ENCODE measurements around the gene AUH. TPM values are rescaled to one million over a fixed set of nuclear protein-coding genes. Genes with fewer than 3 reads are reported as not detected.
A peak's percentile ranks its signal among the peaks of the same experiment; 100 is the strongest.

The AUH gene
- total and polyA plus RNA-seq, 2 experiments from 2014 or later, result 9.9 to 18.3 TPM

- Histone ChIP-seq H3K4me1 (ENCODE audit: insufficient read depth) (peaks cover 26% of the 10 kb centered on the region), H3K27ac (peak overlapping the region; percentile 6; the same call in 1 of the 2 replicates), H3K36me3 (ENCODE audit: low read depth) (peaks cover 23% of the 10 kb centered on the region), H4K20me1 (ENCODE audit: insufficient read depth) (no peaks in the 10 kb centered on the region; the same call in 1 of the 2 replicates), H3K9me2 (ENCODE audit: insufficient read depth) (no peaks in the 10 kb centered on the region), H3K9ac (no peak overlapping the region), H3K79me2 (ENCODE audit: insufficient read depth) (peaks cover 67% of the 10 kb centered on the region), H2AFZ (no peak overlapping the region), H3F3A (ENCODE audit: insufficient read depth) (peaks cover 33% of the 10 kb centered on the region), H3K4me3 (no peak overlapping the region), H3K27me3 (replicated peaks; ENCODE audit: insufficient read depth) (no peaks in the 10 kb centered on the region), H3K9me3 (ENCODE audit: low read depth) (no peaks in the 10 kb centered on the region), H3K4me2 (ENCODE audit: unreplicated experiment) (peak overlapping the region; percentile 25)
- WGBS, 2 experiments (ENCODE audit: low coverage in 1 of 2, low lambda C conversion rate in 2 of 2, missing lambda C conversion rate in 2 of 2), result 86% methylated on average over 11 to 12 of the region's 12 CpGs
- DNase-seq, result peak; percentile 29
- no peak for TF ChIP-seq EZH2 (IDR thresholded peaks at IDR 0.05; ENCODE audit: insufficient read depth, poor library complexity, severe bottlenecking)
- no peak for TF ChIP-seq EZH2phosphoT487 (IDR thresholded peaks at IDR 0.05; ENCODE audit: insufficient read depth, low read depth)
- in situ Hi-C loops (cut with MboI), result no loop called here
Observed at GRCh38 chr9:91407580-91408318, 46.0 kb upstream of the AUH start.

DNA sequence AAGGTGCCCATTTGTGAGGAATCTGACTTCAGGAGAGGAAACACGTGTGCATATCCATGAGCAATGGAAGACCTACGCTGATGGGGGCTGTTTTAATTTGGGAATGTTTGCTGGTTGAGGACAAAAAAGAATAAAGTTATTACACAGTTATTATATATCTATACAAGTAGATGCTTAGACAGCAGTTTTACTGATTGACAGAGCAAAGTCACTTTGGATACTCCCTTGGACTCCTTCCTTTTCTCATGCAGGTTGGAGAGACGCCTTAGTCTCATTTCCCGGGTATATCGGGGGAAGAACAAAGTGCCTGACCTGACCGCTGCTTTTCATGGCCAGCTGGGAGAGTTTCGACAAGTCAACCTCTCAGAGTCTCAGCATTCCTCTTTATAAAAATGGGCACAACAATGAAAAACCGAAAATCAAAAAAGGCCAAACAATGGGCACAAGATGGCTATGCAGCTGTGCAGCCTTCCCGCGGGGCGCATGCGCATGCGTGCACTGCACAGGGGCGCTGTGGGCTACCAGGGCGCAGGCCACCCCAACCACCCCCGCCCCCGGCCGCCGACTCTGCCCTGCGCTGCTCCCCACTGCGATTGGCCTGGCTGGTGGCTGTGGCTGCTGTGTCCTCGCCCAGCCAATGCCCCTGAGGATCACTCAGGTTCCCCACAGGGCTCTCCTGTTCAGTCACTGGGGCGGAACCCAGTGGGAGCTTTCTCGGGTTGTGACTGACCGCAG is 43.8 kb upstream of the AUH start:
- H3K4me1 ChIP-seq (ENCODE audit: insufficient read depth), result peaks cover 13% of the 10 kb centered on the region
- H3K4me2 ChIP-seq (ENCODE audit: unreplicated experiment), result no peak overlapping the region
- no peaks in the 10 kb centered on the region; the same call in 1 of the 2 replicates for H4K20me1 ChIP-seq (ENCODE audit: insufficient read depth)
- H3K9me2 ChIP-seq (ENCODE audit: insufficient read depth), result no peaks in the 10 kb centered on the region
- H3K4me3 ChIP-seq, result no peak overlapping the region
- peaks cover 26% of the 10 kb centered on the region for H3F3A ChIP-seq (ENCODE audit: insufficient read depth)
- no peak for TF ChIP-seq EZH2phosphoT487 (IDR thresholded peaks at IDR 0.05; ENCODE audit: insufficient read depth, low read depth)
- in situ Hi-C loops (cut with MboI), result no loop called here
- no peak for DNase-seq
- H3K36me3 ChIP-seq (ENCODE audit: low read depth), result peaks cover 19% of the 10 kb centered on the region
- H3K9ac ChIP-seq, result no peak overlapping the region
- peaks cover 45% of the 10 kb centered on the region for H3K79me2 ChIP-seq (ENCODE audit: insufficient read depth)
- H2AFZ ChIP-seq, result no peak overlapping the region
- no peak overlapping the region for H3K27ac ChIP-seq
- H3K27me3 ChIP-seq (replicated peaks; ENCODE audit: insufficient read depth), result no peaks in the 10 kb centered on the region
- no peaks in the 10 kb centered on the region for H3K9me3 ChIP-seq (ENCODE audit: low read depth)
- WGBS, 2 experiments (ENCODE audit: low coverage in 1 of 2, low lambda C conversion rate in 2 of 2, missing lambda C conversion rate in 2 of 2), result 95 to 97% methylated on average over 15 to 25 of the region's 25 CpGs

DNA sequence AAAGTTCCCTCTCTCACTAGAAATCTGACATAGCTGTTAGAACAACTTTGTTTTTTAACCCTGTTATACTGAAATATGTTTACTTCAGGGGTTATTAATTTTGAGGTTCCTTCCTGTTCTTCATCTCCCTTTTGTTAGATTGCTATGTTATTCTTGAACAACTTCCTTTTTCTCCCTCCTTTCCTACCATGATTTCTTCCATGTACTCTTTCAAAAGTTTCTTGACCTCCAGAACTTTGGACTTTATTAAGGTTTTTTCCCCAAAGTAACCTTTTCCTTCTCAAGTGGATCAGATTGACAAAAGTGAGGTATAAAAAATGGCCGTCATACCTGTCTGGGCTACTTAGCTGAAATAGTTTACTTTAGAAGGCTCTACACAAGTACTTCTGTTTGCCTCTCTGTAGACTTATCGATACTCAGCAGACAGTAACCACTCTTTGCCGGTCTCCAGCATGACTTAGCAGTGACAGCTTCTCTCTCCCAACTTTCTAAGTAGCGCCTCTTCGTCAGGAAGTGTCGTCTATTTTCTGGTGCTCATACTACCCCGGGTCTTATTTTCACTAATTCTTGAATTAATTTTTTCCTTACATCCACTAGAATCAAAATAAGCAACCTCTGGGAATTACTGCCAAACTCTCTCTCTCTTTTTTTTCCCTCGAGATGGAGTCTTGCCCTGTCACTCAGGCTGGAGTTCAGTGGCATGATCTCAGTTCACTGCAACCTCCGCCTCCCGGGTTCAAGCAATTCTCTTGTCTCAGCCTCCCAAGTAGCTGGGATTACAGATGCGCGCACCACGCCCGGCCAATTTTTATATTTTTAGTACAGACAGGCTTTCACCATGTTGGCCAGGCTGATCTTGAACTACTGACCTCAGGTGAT is 42.2 kb upstream of the AUH start:
- in situ Hi-C loops (cut with MboI), result no loop called here
- H3K9me2 ChIP-seq (ENCODE audit: insufficient read depth), result no peaks in the 10 kb centered on the region
- 94% methylated on average over 14 of the region's 14 CpGs for WGBS, 2 experiments (ENCODE audit: low coverage in 1 of 2, low lambda C conversion rate in 2 of 2, missing lambda C conversion rate in 2 of 2)

DNA sequence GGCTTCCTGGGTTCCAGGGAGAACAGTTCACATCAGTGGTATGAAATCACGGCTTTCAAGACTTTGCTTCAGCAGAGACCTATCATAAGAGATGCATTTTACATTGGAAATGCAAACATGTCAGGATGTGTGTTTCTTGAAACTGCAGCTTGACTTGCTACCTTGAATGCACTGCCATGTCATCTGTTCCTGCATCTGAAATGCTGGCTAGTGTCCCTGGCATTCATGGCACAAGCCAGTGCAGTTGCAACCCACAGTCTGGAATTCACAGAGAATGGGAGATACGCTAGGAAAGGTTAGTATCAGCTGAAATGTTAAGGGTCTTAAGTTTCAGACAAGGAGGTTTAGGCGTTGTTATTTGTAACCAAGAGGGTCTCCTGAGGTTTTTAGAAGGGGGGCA is 37.2 kb upstream of the AUH start:
- Histone ChIP-seq H3K27me3 (replicated peaks; ENCODE audit: insufficient read depth) (no peaks in the 10 kb centered on the region), H3K4me2 (ENCODE audit: unreplicated experiment) (no peak overlapping the region), H3K9me2 (ENCODE audit: insufficient read depth) (no peaks in the 10 kb centered on the region), H3K9me3 (ENCODE audit: low read depth) (no peaks in the 10 kb centered on the region), H4K20me1 (ENCODE audit: insufficient read depth) (no peaks in the 10 kb centered on the region), H3K4me3 (no peak overlapping the region), H3K36me3 (ENCODE audit: low read depth) (no peaks in the 10 kb centered on the region), H3K9ac (no peak overlapping the region), H2AFZ (no peak overlapping the region), H3K4me1 (ENCODE audit: insufficient read depth) (peaks cover 21% of the 10 kb centered on the region), H3K79me2 (ENCODE audit: insufficient read depth) (no peaks in the 10 kb centered on the region), H3K27ac (no peak overlapping the region), H3F3A (ENCODE audit: insufficient read depth) (peaks cover 50% of the 10 kb centered on the region)
- TF ChIP-seq EZH2 (IDR thresholded peaks at IDR 0.05; ENCODE audit: insufficient read depth, poor library complexity, severe bottlenecking), result no peak
- TF ChIP-seq EZH2phosphoT487 (IDR thresholded peaks at IDR 0.05; ENCODE audit: insufficient read depth, low read depth), result no peak
- WGBS, 2 experiments (ENCODE audit: low coverage in 1 of 2, low lambda C conversion rate in 2 of 2, missing lambda C conversion rate in 2 of 2), result 93 to 96% methylated on average over 3 of the region's 3 CpGs
- no peak for DNase-seq
- in situ Hi-C loops (cut with MboI), result no loop called here

More for the DNA sequence above, 42.2 kb upstream of the AUH start:
- Histone ChIP-seq H2AFZ (no peak overlapping the region), H3K4me3 (no peak overlapping the region), H3K9me3 (ENCODE audit: low read depth) (no peaks in the 10 kb centered on the region), H3K4me1 (ENCODE audit: insufficient read depth) (peaks cover 11% of the 10 kb centered on the region), H3F3A (ENCODE audit: insufficient read depth) (peaks cover 16% of the 10 kb centered on the region), H3K36me3 (ENCODE audit: low read depth) (peaks cover 3% of the 10 kb centered on the region; the same call in 1 of the 2 replicates), H3K79me2 (ENCODE audit: insufficient read depth) (peaks cover 29% of the 10 kb centered on the region), H3K9ac (no peak overlapping the region), H3K27ac (no peak overlapping the region), H3K4me2 (ENCODE audit: unreplicated experiment) (no peak overlapping the region), H4K20me1 (ENCODE audit: insufficient read depth) (no peaks in the 10 kb centered on the region; the same call in 1 of the 2 replicates), H3K27me3 (replicated peaks; ENCODE audit: insufficient read depth) (no peaks in the 10 kb centered on the region)
- no peak for TF ChIP-seq EZH2 (IDR thresholded peaks at IDR 0.05; ENCODE audit: insufficient read depth, poor library complexity, severe bottlenecking)
- no peak for TF ChIP-seq EZH2phosphoT487 (IDR thresholded peaks at IDR 0.05; ENCODE audit: insufficient read depth, low read depth)
- no peak for DNase-seq
